ENCODE measurements around the gene DLGAP1.

- no peak for TF ChIP-seq CTCF (IDR thresholded peaks at IDR 0.05 in 2 of 3, conservative IDR thresholded peaks at IDR 0.05 in 1 of 3; ENCODE audit: borderline replicate concordance in 1 of 3, insufficient read depth in 1 of 3, low read depth in 2 of 3, low read length in 2 of 3)
- no peak for TF ChIP-seq POLR2A (IDR thresholded peaks at IDR 0.05; ENCODE audit: borderline replicate concordance, extremely low read depth, insufficient read depth, insufficient read length)
- TF ChIP-seq REST (IDR thresholded peaks at IDR 0.05; ENCODE audit: low read depth): no peak
- no peak for TF ChIP-seq EZH2 (IDR thresholded peaks at IDR 0.05)
- TF ChIP-seq POLR2AphosphoS5 (IDR thresholded peaks at IDR 0.05; ENCODE audit: low read depth, low read length): no peak
- TF ChIP-seq JUND (IDR thresholded peaks at IDR 0.05): no peak
- no peak for TF ChIP-seq SP1 (IDR thresholded peaks at IDR 0.05; ENCODE audit: low read depth)
- TF ChIP-seq ZFX (IDR thresholded peaks at IDR 0.05): no peak
- no peak for TF ChIP-seq YY1 (IDR thresholded peaks at IDR 0.05; ENCODE audit: extremely low read depth, insufficient replicate concordance, low read depth, low read length)
Measured at GRCh38 chr18:4406856-4407255, 48.3 kb downstream of the DLGAP1 start.

Data from HCT116 (cell line).